Mesendoderm (in vitro differentiated cells): ENCODE measurements around the gene IQSEC1.

Experiments used
- DNase-seq: peaks from one replicate; pipeline ENCODE4 v3.0.0; 2013
- H2AK5ac ChIP-seq: 2 replicates; pipeline ENCODE4 v1.6.1; 2013; ENCODE audit warnings: low read length, inconsistent platforms
- H2BK120ac ChIP-seq: 2 replicates; pipeline ENCODE4 v1.6.1; 2013; ENCODE audit warnings: low read depth, mild to moderate bottlenecking, low read length, moderate library complexity, mixed read lengths
- H2BK15ac ChIP-seq: replicated peaks from 2 replicates; pipeline ENCODE4 v1.6.1; 2013; ENCODE audit warnings: low read depth, mild to moderate bottlenecking, moderate library complexity
- H2BK5ac ChIP-seq: 2 replicates; pipeline ENCODE4 v1.6.1; 2013; ENCODE audit warnings: low read length, inconsistent platforms
- H3K18ac ChIP-seq: 2 replicates; pipeline ENCODE4 v1.6.1; 2013; ENCODE audit warnings: mild to moderate bottlenecking, low read length, mixed read lengths
- H3K23ac ChIP-seq: one replicate; pipeline ENCODE4 v1.6.1; 2013; ENCODE audit warnings: low read length
- H3K27ac ChIP-seq: 2 replicates; pipeline ENCODE4 v1.5.1; 2013; ENCODE audit warnings: low read depth, mild to moderate bottlenecking, inconsistent platforms, low read length, moderate library complexity
- H3K27me3 ChIP-seq: 2 replicates; pipeline ENCODE4 v1.6.1; 2013; ENCODE audit warnings: low read length, control low read depth, mild to moderate bottlenecking, inconsistent platforms; ENCODE audit not compliant: insufficient read depth, poor library complexity
- H3K36me3 ChIP-seq: 2 replicates; pipeline ENCODE4 v1.6.1; 2013; ENCODE audit warnings: low read length, inconsistent platforms; ENCODE audit not compliant: control insufficient read depth, insufficient read depth
- H3K4ac ChIP-seq: one replicate; pipeline ENCODE4 v1.6.1; 2013; ENCODE audit warnings: low read depth, mild to moderate bottlenecking, low read length, moderate library complexity
- H3K4me1 ChIP-seq: 2 replicates; pipeline ENCODE4 v1.6.1; 2013; ENCODE audit warnings: low read depth, low read length, inconsistent platforms; ENCODE audit not compliant: control insufficient read depth
- H3K4me2 ChIP-seq: 2 replicates; pipeline ENCODE4 v1.6.1; 2013; ENCODE audit warnings: low read length
- H3K4me3 ChIP-seq: 2 replicates; pipeline ENCODE4 v1.5.1; 2013; ENCODE audit warnings: mild to moderate bottlenecking, low read length
- H3K56ac ChIP-seq: one replicate; pipeline ENCODE4 v1.6.1; 2013; ENCODE audit warnings: low read length
- H3K79me1 ChIP-seq: 2 replicates; pipeline ENCODE4 v1.6.1; 2013; ENCODE audit warnings: low read length, inconsistent platforms
- H3K79me2 ChIP-seq: 2 replicates; pipeline ENCODE4 v1.6.1; 2013; ENCODE audit warnings: mild to moderate bottlenecking, low read length; ENCODE audit not compliant: control insufficient read depth, insufficient read depth
- H3K9ac ChIP-seq: 2 replicates; pipeline ENCODE4 v1.6.1; 2013; ENCODE audit warnings: low read length, inconsistent platforms
- H4K5ac ChIP-seq: one replicate; pipeline ENCODE4 v1.6.1; 2013; ENCODE audit warnings: low read length
- H4K8ac ChIP-seq: one replicate; pipeline ENCODE4 v1.6.1; 2013; ENCODE audit warnings: low read depth, mild to moderate bottlenecking, control low read depth, low read length, moderate library complexity
- WGBS: extraction: QIAGEN DNeasy Blood & Tissue Kit; methylation state at CpG from one replicate; pipeline ENCODE4 v1.1.7; 2013; ENCODE audit warnings: low lambda C conversion rate, missing lambda C conversion rate; ENCODE audit not compliant: insufficient coverage; ENCODE audit errors: extremely low coverage; 5-methylcytosine and 5-hydroxymethylcytosine counted together

Gene IQSEC1

DNA sequence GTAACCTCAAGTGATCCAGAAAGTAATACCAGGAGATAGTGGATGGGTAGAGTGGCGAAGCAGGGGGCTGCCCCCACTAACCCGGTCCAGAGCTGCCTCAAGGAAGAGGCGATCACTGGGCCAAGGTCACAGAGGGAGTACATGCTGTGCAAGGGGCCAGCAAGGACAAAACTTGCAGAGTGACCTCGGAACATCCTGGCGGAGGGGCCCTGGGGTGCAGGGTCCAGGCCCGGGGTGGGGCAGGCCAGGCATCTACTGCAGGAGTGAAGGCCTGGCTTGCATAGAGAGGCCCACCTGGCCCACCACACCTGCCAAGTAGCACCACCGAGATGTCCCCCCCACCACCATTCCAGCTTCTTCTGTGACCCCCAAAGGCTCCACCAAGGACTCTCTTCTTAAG, 17.6 kb downstream of the IQSEC1 start:
- no peak for DNase-seq
- Histone ChIP-seq H3K4ac (no peak overlapping the region), H3K79me2 (no peaks in the 10 kb centered on the region), H3K23ac (no peak overlapping the region), H2AK5ac (no peak overlapping the region), H3K79me1 (no peaks in the 10 kb centered on the region), H3K27ac (no peak overlapping the region), H4K8ac (no peak overlapping the region), H3K4me3 (no peak overlapping the region), H3K4me1 (no peaks in the 10 kb centered on the region), H3K27me3 (no peaks in the 10 kb centered on the region), H4K5ac (no peak overlapping the region), H3K4me2 (no peak overlapping the region), H3K56ac (no peak overlapping the region), H2BK15ac (no peak overlapping the region), H3K36me3 (no peaks in the 10 kb centered on the region), H3K9ac (no peak overlapping the region), H3K18ac (no peak overlapping the region), H2BK120ac (no peak overlapping the region), H2BK5ac (no peak overlapping the region)
- no CpG with 5 or more reads among the region's 7 CpGs for WGBS

DNA sequence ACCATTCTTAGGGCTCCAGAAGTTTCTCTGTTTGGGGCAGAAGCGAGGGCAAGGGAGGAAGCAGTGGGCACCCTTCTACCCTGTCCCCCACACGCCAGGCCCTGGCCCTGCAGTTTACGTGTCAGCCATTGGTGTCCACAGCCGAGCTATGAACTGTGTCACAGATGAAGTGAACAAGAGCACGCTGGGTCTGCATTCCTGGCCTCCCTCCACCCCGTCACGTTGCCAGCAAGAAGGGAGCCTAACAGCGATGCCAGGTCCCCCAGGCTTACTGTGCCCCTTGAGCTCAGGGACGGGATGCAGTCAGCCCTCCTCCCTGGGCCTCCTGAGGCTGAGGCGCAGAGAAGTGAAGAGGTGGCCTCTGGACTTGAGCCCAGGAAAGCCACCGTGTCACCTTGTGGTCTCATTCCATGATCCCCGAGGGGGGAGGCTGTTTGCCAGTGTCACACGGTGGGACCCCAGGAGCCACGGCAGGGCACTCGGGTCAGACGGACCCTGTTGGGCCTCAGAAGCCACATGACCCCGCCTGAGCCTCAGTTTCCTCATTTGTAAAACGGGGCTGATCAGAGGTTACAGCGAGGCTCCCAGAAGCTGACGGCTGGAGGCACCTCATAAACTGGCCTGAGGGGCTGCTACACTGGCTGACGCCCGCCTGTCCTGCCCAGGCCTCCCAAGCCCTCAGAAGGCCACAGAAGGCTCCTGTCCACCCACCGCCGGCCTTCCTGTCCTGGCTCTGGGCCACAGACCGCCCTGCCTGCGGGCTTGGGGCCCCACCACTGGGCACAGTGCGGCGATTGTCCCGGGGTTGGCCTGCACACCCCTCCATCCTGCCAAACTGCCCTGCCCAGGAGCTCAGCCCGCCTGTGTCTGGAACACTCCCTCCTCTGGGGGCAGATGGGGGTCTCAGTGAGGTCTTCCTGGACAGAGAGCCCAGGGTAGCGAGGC, 18.6 kb downstream of the IQSEC1 start:
- DNase-seq: no peak
- Histone ChIP-seq H3K27ac (no peak overlapping the region), H3K56ac (no peak overlapping the region), H2BK15ac (no peak overlapping the region), H3K9ac (no peak overlapping the region), H4K5ac (no peak overlapping the region), H3K79me1 (no peaks in the 10 kb centered on the region), H3K79me2 (no peaks in the 10 kb centered on the region), H3K4me1 (no peaks in the 10 kb centered on the region), H4K8ac (no peak overlapping the region), H3K23ac (no peak overlapping the region), H2BK120ac (no peak overlapping the region), H3K27me3 (no peaks in the 10 kb centered on the region), H3K4me3 (no peak overlapping the region), H3K36me3 (no peaks in the 10 kb centered on the region), H2BK5ac (no peak overlapping the region), H3K18ac (no peak overlapping the region), H3K4ac (no peak overlapping the region), H3K4me2 (no peak overlapping the region), H2AK5ac (no peak overlapping the region)
- no CpG with 5 or more reads among the region's 31 CpGs for WGBS

DNA sequence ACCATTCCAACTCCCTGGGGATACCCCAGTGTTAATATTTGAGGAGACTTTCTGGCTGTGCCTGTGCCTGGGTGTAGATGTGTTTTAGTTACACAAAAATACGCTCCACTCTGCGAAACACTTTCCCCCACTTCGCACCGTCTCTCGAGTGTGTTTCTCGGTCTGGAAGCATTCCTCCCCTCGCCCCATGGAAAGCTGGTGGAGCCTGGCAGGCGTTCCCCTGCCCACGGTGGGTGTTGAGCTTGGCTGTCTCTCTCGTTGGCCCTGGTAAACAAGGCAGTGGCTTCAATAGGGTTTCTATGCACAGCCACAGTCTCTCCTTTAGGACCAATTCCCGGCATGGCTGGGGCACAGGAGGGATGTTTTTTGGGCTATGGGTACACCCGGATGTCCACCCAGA, 19.3 kb downstream of the IQSEC1 start:
- Histone ChIP-seq H3K36me3 (no peaks in the 10 kb centered on the region), H3K4me3 (no peak overlapping the region), H3K79me2 (no peaks in the 10 kb centered on the region), H3K23ac (no peak overlapping the region), H4K8ac (no peak overlapping the region), H4K5ac (no peak overlapping the region), H2BK5ac (no peak overlapping the region), H2AK5ac (no peak overlapping the region), H3K4me1 (no peaks in the 10 kb centered on the region), H3K4ac (no peak overlapping the region), H3K27ac (no peak overlapping the region), H3K4me2 (no peak overlapping the region), H2BK120ac (no peak overlapping the region), H3K79me1 (no peaks in the 10 kb centered on the region), H2BK15ac (no peak overlapping the region), H3K18ac (no peak overlapping the region), H3K27me3 (no peaks in the 10 kb centered on the region), H3K9ac (no peak overlapping the region), H3K56ac (no peak overlapping the region)
- WGBS: no CpG with 5 or more reads among the region's 12 CpGs
- no peak for DNase-seq

DNA sequence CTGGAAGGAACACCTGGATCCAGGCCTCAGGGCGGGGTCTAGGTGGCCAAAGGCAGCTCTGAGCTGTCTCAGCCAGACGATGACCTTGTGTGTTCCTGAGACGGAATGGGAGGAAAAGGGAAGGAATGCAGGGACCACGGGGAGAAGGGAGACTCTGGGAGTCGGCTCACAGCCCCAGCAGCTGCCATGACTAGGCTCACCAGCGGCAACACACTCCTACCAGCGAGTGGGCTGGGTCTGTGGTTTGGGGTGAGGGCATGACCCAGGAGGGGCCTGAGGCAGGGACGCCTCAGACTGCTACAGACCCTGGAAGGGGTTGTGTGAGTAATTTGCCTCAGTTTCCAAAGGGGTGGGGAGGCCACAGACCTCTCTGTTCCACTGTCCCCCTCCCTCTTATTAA, 19.8 kb downstream of the IQSEC1 start:
- no peak overlapping the region for H2AK5ac ChIP-seq
- no peak overlapping the region for H4K8ac ChIP-seq
- no peak overlapping the region for H3K4ac ChIP-seq
- no CpG with 5 or more reads among the region's 8 CpGs for WGBS
- DNase-seq: no peak
- no peak overlapping the region for H2BK5ac ChIP-seq
- H3K56ac ChIP-seq: no peak overlapping the region
- H3K79me2 ChIP-seq: no peaks in the 10 kb centered on the region
- no peak overlapping the region for H3K4me3 ChIP-seq
- H3K27me3 ChIP-seq: no peaks in the 10 kb centered on the region
- H3K18ac ChIP-seq: no peak overlapping the region
- H3K4me1 ChIP-seq: no peaks in the 10 kb centered on the region
- no peaks in the 10 kb centered on the region for H3K36me3 ChIP-seq
- H3K9ac ChIP-seq: no peak overlapping the region
- H3K27ac ChIP-seq: no peak overlapping the region
- H3K79me1 ChIP-seq: no peaks in the 10 kb centered on the region
- H4K5ac ChIP-seq: no peak overlapping the region
- no peak overlapping the region for H3K4me2 ChIP-seq
- no peak overlapping the region for H3K23ac ChIP-seq
- H2BK15ac ChIP-seq: no peak overlapping the region
- no peak overlapping the region for H2BK120ac ChIP-seq

DNA sequence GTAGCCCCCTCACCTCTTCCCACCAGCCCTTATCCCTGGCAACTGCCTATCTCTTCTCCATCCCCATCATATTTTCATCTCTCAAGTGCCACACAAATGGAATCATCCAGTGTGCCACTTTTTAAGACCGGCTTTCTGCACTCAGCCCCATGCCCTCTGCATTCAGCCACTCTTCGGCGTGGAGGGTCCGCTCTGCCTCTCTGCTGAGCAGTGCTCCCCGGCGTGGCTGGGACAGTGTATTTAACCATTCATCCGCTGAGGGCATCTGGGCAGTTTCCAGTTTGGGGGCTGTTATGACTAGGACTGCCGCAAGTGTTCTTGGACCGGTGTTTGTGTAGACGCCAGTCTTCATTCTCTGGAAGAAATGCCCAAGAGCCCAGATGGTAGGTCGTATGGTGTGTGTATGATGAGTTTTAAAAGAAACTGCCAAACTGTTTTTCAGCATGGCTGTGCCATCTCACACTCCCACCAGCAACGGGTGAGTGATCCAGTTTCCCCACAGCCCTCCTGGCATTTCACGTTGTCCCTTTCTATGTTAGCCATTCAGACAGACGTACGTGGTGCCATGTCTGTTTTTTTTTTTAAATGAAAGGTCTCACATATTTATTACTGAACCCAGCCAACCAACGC, 20.9 kb downstream of the IQSEC1 start:
- no peak overlapping the region for H2BK120ac ChIP-seq
- no peak overlapping the region for H3K56ac ChIP-seq
- H3K4me2 ChIP-seq: no peak overlapping the region
- no peak overlapping the region for H4K8ac ChIP-seq
- H3K79me2 ChIP-seq: no peaks in the 10 kb centered on the region
- no peak overlapping the region for H3K9ac ChIP-seq
- H3K36me3 ChIP-seq: no peaks in the 10 kb centered on the region
- H4K5ac ChIP-seq: no peak overlapping the region
- H2BK5ac ChIP-seq: no peak overlapping the region
- no peak overlapping the region for H3K27ac ChIP-seq
- H3K4me3 ChIP-seq: no peak overlapping the region
- WGBS: no CpG with 5 or more reads among the region's 16 CpGs
- H3K23ac ChIP-seq: no peak overlapping the region
- no peak for DNase-seq
- H3K79me1 ChIP-seq: no peaks in the 10 kb centered on the region
- no peaks in the 10 kb centered on the region for H3K27me3 ChIP-seq
- H3K18ac ChIP-seq: no peak overlapping the region
- no peaks in the 10 kb centered on the region for H3K4me1 ChIP-seq
- no peak overlapping the region for H3K4ac ChIP-seq
- H2AK5ac ChIP-seq: no peak overlapping the region
- H2BK15ac ChIP-seq: no peak overlapping the region
